Measurements from ENCODE around the gene HS6ST2. TPM values are rescaled to one million over a fixed set of nuclear protein-coding genes. Genes with fewer than 3 reads are reported as not detected.

The HS6ST2 gene
- total RNA-seq, 1 experiment from 2014 or later: 0.26 TPM

GRCh38 chrX:132933170-132933569 is 25.3 kb downstream of the HS6ST2 start:
- no peaks in the 10 kb centered on the region for H3K27me3 ChIP-seq (ENCODE audit: control insufficient read depth, insufficient read depth, low read length)
- H3K4me3 ChIP-seq (ENCODE audit: low read depth in 2 of 2, low read length in 2 of 2): no peak overlapping the region
- no TSS peak for BruUV-seq (replicated peaks)
- DNase-seq (ENCODE audit: low read depth, low spot score) (no peak), ATAC-seq (no peak)
- no peaks in the 10 kb centered on the region for H3K36me3 ChIP-seq (ENCODE audit: control insufficient read depth, insufficient read depth, low read length)
- CTCF ChIA-PET: no interaction called here
- POLR2A ChIA-PET: no interaction called here
- no peak overlapping the region for H3K27ac ChIP-seq (ENCODE audit: low read length)
- H3K9me3 ChIP-seq (ENCODE audit: control insufficient read depth, insufficient read depth, low read depth, low read length): no peaks in the 10 kb centered on the region
- in situ Hi-C loops (cut with HindIII; ENCODE audit: low pct_unique_long_range_greater_than_20kb, low sequenced_read_pairs) (no loop called here), intact Hi-C loops (cut with micrococcal nuclease; ENCODE audit: unreplicated experiment) (no loop called here)
- TF ChIP-seq POLR2AphosphoS5 (IDR thresholded peaks at IDR 0.05; ENCODE audit: low read depth, low read length): no peak
- TF ChIP-seq SIN3A (IDR thresholded peaks at IDR 0.05; ENCODE audit: borderline replicate concordance, insufficient read depth, low read depth, low read length): no peak
- no peak for TF ChIP-seq CTCF (IDR thresholded peaks at IDR 0.05)
- no peak for TF ChIP-seq TCF7L2 (IDR thresholded peaks at IDR 0.05; ENCODE audit: low read depth, low read length)
- TF ChIP-seq, protein P1, sequence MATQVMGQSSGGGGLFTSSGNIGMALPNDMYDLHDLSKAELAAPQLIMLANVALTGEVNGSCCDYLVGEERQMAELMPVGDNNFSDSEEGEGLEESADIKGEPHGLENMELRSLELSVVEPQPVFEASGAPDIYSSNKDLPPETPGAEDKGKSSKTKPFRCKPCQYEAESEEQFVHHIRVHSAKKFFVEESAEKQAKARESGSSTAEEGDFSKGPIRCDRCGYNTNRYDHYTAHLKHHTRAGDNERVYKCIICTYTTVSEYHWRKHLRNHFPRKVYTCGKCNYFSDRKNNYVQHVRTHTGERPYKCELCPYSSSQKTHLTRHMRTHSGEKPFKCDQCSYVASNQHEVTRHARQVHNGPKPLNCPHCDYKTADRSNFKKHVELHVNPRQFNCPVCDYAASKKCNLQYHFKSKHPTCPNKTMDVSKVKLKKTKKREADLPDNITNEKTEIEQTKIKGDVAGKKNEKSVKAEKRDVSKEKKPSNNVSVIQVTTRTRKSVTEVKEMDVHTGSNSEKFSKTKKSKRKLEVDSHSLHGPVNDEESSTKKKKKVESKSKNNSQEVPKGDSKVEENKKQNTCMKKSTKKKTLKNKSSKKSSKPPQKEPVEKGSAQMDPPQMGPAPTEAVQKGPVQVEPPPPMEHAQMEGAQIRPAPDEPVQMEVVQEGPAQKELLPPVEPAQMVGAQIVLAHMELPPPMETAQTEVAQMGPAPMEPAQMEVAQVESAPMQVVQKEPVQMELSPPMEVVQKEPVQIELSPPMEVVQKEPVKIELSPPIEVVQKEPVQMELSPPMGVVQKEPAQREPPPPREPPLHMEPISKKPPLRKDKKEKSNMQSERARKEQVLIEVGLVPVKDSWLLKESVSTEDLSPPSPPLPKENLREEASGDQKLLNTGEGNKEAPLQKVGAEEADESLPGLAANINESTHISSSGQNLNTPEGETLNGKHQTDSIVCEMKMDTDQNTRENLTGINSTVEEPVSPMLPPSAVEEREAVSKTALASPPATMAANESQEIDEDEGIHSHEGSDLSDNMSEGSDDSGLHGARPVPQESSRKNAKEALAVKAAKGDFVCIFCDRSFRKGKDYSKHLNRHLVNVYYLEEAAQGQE (IDR thresholded peaks at IDR 0.05; ENCODE audit: insufficient read depth in 1 of 2, low read depth in 2 of 2, low read length in 1 of 2): no peak
- H3K4me1 ChIP-seq (ENCODE audit: control insufficient read depth, insufficient read depth, low read length): no peaks in the 10 kb centered on the region

GRCh38 chrX:132924426-132924825 is 34.0 kb downstream of the HS6ST2 start:
- no peak for TF ChIP-seq CTCF (IDR thresholded peaks at IDR 0.05)
- TF ChIP-seq, protein P1 (IDR thresholded peaks at IDR 0.05; ENCODE audit: insufficient read depth in 1 of 2, low read depth in 2 of 2, low read length in 1 of 2): no peak
- TF ChIP-seq TCF7L2 (IDR thresholded peaks at IDR 0.05; ENCODE audit: low read depth, low read length): no peak
- TF ChIP-seq SIN3A (IDR thresholded peaks at IDR 0.05; ENCODE audit: borderline replicate concordance, insufficient read depth, low read depth, low read length): no peak
- TF ChIP-seq POLR2AphosphoS5 (IDR thresholded peaks at IDR 0.05; ENCODE audit: low read depth, low read length): no peak
- H3K4me3 ChIP-seq (ENCODE audit: low read depth in 2 of 2, low read length in 2 of 2): no peak overlapping the region
- H3K27ac ChIP-seq (ENCODE audit: low read length): no peak overlapping the region
- in situ Hi-C loops (cut with HindIII; ENCODE audit: low pct_unique_long_range_greater_than_20kb, low sequenced_read_pairs) (no loop called here), intact Hi-C loops (cut with micrococcal nuclease; ENCODE audit: unreplicated experiment) (no loop called here)
- ChIA-PET POLR2A (no interaction called here), CTCF (no interaction called here)
- no peak for ATAC-seq
- H3K27me3 ChIP-seq (ENCODE audit: control insufficient read depth, insufficient read depth, low read length): no peaks in the 10 kb centered on the region
- no peaks in the 10 kb centered on the region for H3K9me3 ChIP-seq (ENCODE audit: control insufficient read depth, insufficient read depth, low read depth, low read length)
- no peak for DNase-seq (ENCODE audit: low read depth, low spot score)
- no peaks in the 10 kb centered on the region for H3K36me3 ChIP-seq (ENCODE audit: control insufficient read depth, insufficient read depth, low read length)
- H3K4me1 ChIP-seq (ENCODE audit: control insufficient read depth, insufficient read depth, low read length): no peaks in the 10 kb centered on the region
- no TSS peak for BruUV-seq (replicated peaks)
